GM19035 (cell line): Measurements from ENCODE around the gene PLK3.
"Not testable (repeated sequence)": the region's sequence is repeated elsewhere in the genome, so short reads cannot be mapped to it uniquely, and the experiment has no call there.

Experiments used
- ATAC-seq: cut with Tn5 transposase; IDR thresholded peaks from one replicate; pipeline ENCODE4 v1.9.1; 2021; ENCODE audit not compliant: unreplicated experiment

The PLK3 gene

GRCh38 chr1:44786841-44787426, 13.2 kb upstream of the PLK3 start:
- ATAC-seq = no peak

- no peak for ATAC-seq
Observed at GRCh38 chr1:44787506-44787905, 12.7 kb upstream of the PLK3 start.

- no peak for ATAC-seq
Observed at GRCh38 chr1:44788120-44788860, 11.9 kb upstream of the PLK3 start, which contains the start of gene BEST4. Gene BEST4 (minus strand): TSS chr1:44788170. CDS start chr1:44787705, 465 bp downstream.

- ATAC-seq = no peak
Observed at GRCh38 chr1:44790968-44791801, 9.0 kb upstream of the PLK3 start.

GRCh38 chr1:44792736-44793502, 7.3 kb upstream of the PLK3 start:
- no peak for ATAC-seq

- ATAC-seq = not testable (repeated sequence)
Observed at GRCh38 chr1:44797886-44798285, 2.3 kb upstream of the PLK3 start.

- no peak for ATAC-seq
Observed at GRCh38 chr1:44798481-44799365, 1.5 kb upstream of the PLK3 start.

GRCh38 chr1:44801491-44802305, 1.5 kb downstream of the PLK3 start:
- ATAC-seq = no peak

- ATAC-seq = no peak
Observed at GRCh38 chr1:44802306-44803061, 2.3 kb downstream of the PLK3 start.

GRCh38 chr1:44803062-44803311, 2.8 kb downstream of the PLK3 start:
- ATAC-seq = no peak

- no peak for ATAC-seq
Observed at GRCh38 chr1:44803312-44804095, 3.3 kb downstream of the PLK3 start.

- no peak for ATAC-seq
Observed at GRCh38 chr1:44805311-44806024, 5.3 kb downstream of the PLK3 start.

- ATAC-seq = no peak
Observed at GRCh38 chr1:44806025-44806703, 6.0 kb downstream of the PLK3 start.

- ATAC-seq = no peak
Observed at GRCh38 chr1:44806704-44807363, 6.7 kb downstream of the PLK3 start, which contains the start of gene DYNLT4. Gene DYNLT4 (minus strand): TSS chr1:44807351. CDS start chr1:44806668, 683 bp downstream.

- no peak for ATAC-seq
Observed at GRCh38 chr1:44807364-44808062, 7.3 kb downstream of the PLK3 start.
